ENCODE data around the gene DRG2.
A peak's percentile ranks its signal among the peaks of the same experiment; 100 is the strongest.

DRG2 gene

DNA sequence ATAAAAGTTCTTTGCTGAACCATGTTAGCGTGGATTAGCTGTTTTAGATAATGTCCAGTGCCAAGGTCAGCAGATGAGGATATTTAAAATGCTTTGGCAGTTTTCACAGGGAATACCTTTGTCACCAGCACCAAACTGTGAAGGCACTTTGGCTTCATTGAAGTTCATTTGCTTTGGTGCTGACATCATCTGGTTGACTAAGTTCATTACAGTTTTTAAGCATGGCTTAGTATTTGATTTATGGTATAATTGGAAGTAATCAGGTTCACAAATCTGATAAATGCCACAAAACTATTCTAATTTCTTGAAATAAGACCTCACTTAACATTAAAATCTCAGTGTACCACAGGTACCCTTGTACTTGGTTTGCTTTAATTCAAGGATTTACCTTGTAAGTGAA is 44.3 kb upstream of the DRG2 start:
- FAIRE-seq (no peak), DNase-seq (ENCODE audit: insufficient read length, low spot score) (no peak)
- TF ChIP-seq POU2F2 (IDR thresholded peaks at IDR 0.05; ENCODE audit: low read depth, low read length) (no peak), POLR2A (IDR thresholded peaks at IDR 0.05; ENCODE audit: low read depth, low read length) (no peak), PAX5 (IDR thresholded peaks at IDR 0.05; ENCODE audit: insufficient read depth, low read length, severe bottlenecking) (no peak), TAF1 (IDR thresholded peaks at IDR 0.05; ENCODE audit: low read depth, low read length) (no peak), SPI1 (IDR thresholded peaks at IDR 0.05; ENCODE audit: low read depth, low read length) (no peak), POLR2AphosphoS5 (IDR thresholded peaks at IDR 0.05; ENCODE audit: low read depth, low read length) (no peak)

GRCh38 chr17:18044609-18045008 is 43.1 kb upstream of the DRG2 start:
- TF ChIP-seq POLR2AphosphoS5 (IDR thresholded peaks at IDR 0.05; ENCODE audit: low read depth, low read length) = no peak
- TF ChIP-seq PAX5 (IDR thresholded peaks at IDR 0.05; ENCODE audit: insufficient read depth, low read length, severe bottlenecking) = no peak
- no peak for TF ChIP-seq POLR2A (IDR thresholded peaks at IDR 0.05; ENCODE audit: low read depth, low read length)
- TF ChIP-seq SPI1 (IDR thresholded peaks at IDR 0.05; ENCODE audit: low read depth, low read length) = no peak
- no peak for TF ChIP-seq TAF1 (IDR thresholded peaks at IDR 0.05; ENCODE audit: low read depth, low read length)
- TF ChIP-seq POU2F2 (IDR thresholded peaks at IDR 0.05; ENCODE audit: low read depth, low read length) = no peak
- DNase-seq (ENCODE audit: insufficient read length, low spot score) = no peak
- FAIRE-seq = no peak

DNA sequence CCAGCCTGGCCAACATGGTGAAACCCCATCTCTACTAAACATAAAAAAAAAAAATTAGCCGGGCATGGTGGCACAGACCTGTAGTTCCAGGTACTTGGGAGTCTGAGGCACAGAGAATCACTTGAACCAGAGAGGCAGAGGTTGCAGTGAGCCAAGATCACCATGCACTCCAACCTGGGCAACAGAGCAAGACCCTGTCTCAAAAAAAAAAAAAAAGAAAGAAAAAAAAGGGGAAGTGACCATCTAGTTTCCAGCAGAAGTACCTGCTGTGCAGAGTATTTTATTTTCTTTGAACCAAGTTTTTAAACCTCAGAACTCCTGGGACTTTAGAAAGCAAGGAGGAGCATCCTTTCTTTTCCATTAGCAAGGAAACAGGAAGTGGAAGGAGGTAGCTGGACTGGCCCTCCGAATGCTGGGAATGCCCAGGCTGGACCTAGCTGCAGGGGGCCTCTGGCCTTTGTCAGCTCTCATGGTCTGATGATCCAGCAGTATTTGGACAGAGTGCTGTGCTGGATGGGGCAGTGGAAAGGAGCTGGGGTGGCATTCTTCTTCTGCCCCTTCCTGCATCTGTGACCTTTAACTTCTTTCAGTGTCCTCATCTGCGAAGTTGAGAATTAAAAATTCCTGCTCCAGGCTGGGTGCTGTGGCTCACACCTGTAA is 41.9 kb upstream of the DRG2 start:
- TF ChIP-seq TAF1 (IDR thresholded peaks at IDR 0.05; ENCODE audit: low read depth, low read length) (no peak), SPI1 (IDR thresholded peaks at IDR 0.05; ENCODE audit: low read depth, low read length) (peak; percentile 79)
- FAIRE-seq (no peak), DNase-seq (ENCODE audit: insufficient read length, low spot score) (no peak)

- FAIRE-seq = no peak
Measured at GRCh38 chr17:18055597-18055996, 32.2 kb upstream of the DRG2 start.

DNA sequence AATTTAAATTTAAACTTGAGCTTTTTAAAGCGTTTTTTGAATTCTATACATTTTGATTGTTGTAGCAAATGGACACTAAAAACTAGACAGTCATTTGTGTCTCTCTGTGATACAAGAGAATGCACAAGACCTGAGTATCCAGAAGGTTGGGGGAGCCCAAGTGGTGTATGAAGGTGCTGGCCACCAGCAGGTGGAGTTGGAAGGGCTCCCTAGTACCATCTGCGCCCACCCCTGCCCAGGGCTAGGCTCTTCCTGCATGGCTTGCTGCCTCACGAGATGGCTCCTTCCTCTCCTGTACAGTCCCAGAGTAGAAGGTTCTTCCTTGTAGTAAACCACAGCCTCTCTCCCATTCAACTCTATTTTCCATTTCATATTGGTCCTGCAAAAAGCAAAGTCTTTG is 31.5 kb upstream of the DRG2 start:
- DNase-seq (ENCODE audit: insufficient read length, low spot score) = no peak
- TF ChIP-seq POU2F2 (IDR thresholded peaks at IDR 0.05; ENCODE audit: low read depth, low read length) (no peak), SPI1 (IDR thresholded peaks at IDR 0.05; ENCODE audit: low read depth, low read length) (no peak), TAF1 (IDR thresholded peaks at IDR 0.05; ENCODE audit: low read depth, low read length) (no peak), POLR2AphosphoS5 (IDR thresholded peaks at IDR 0.05; ENCODE audit: low read depth, low read length) (no peak)
- no peak for FAIRE-seq

More at GRCh38 chr17:18055597-18055996, 32.2 kb upstream of the DRG2 start:
- DNase-seq (ENCODE audit: insufficient read length, low spot score) = no peak
- no peak for TF ChIP-seq PAX5 (IDR thresholded peaks at IDR 0.05; ENCODE audit: insufficient read depth, low read length, severe bottlenecking)
- no peak for TF ChIP-seq POLR2A (IDR thresholded peaks at IDR 0.05; ENCODE audit: low read depth, low read length)
- no peak for TF ChIP-seq SPI1 (IDR thresholded peaks at IDR 0.05; ENCODE audit: low read depth, low read length)
- no peak for TF ChIP-seq TAF1 (IDR thresholded peaks at IDR 0.05; ENCODE audit: low read depth, low read length)
- no peak for TF ChIP-seq POU2F2 (IDR thresholded peaks at IDR 0.05; ENCODE audit: low read depth, low read length)
- TF ChIP-seq POLR2AphosphoS5 (IDR thresholded peaks at IDR 0.05; ENCODE audit: low read depth, low read length) = no peak

- FAIRE-seq = no peak
- no peak for TF ChIP-seq SPI1 (IDR thresholded peaks at IDR 0.05; ENCODE audit: low read depth, low read length)
- no peak for TF ChIP-seq PAX5 (IDR thresholded peaks at IDR 0.05; ENCODE audit: insufficient read depth, low read length, severe bottlenecking)
- no peak for TF ChIP-seq POU2F2 (IDR thresholded peaks at IDR 0.05; ENCODE audit: low read depth, low read length)
- no peak for TF ChIP-seq TAF1 (IDR thresholded peaks at IDR 0.05; ENCODE audit: low read depth, low read length)
- no peak for TF ChIP-seq POLR2AphosphoS5 (IDR thresholded peaks at IDR 0.05; ENCODE audit: low read depth, low read length)
- TF ChIP-seq POLR2A (IDR thresholded peaks at IDR 0.05; ENCODE audit: low read depth, low read length) = no peak
Measured at GRCh38 chr17:18059283-18059682, 28.5 kb upstream of the DRG2 start.

GRCh38 chr17:18064053-18064452 is 23.7 kb upstream of the DRG2 start:
- DNase-seq (ENCODE audit: insufficient read length, low spot score) (no peak), FAIRE-seq (no peak)
- TF ChIP-seq POLR2A (IDR thresholded peaks at IDR 0.05; ENCODE audit: low read depth, low read length) = no peak

More at GRCh38 chr17:18059283-18059682, 28.5 kb upstream of the DRG2 start:
- DNase-seq (ENCODE audit: insufficient read length, low spot score) = no peak

DNA sequence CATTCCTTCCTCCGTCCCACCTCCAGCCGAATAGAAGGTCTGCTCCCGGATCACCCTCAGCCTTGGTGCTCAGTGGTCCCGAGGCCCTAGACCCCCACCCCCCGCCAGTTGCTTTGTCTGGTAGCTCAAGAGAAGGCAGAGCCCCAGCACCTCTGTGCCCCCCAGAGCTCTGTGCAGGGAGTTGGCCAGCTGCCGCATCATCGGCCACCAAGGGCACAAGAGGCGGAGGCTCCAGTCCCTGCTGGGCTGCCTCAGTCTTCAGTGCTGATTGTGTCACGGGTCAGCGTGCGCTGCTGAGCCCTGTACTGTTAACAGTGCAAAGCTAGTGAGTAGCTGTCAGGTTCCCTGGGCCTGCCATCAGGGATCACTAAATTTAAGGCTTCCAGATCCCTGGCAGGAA is 22.2 kb upstream of the DRG2 start:
- no peak for DNase-seq (ENCODE audit: insufficient read length, low spot score)
- FAIRE-seq = no peak
- TF ChIP-seq POLR2AphosphoS5 (IDR thresholded peaks at IDR 0.05; ENCODE audit: low read depth, low read length) (no peak), SPI1 (IDR thresholded peaks at IDR 0.05; ENCODE audit: low read depth, low read length) (no peak), POU2F2 (IDR thresholded peaks at IDR 0.05; ENCODE audit: low read depth, low read length) (no peak), POLR2A (IDR thresholded peaks at IDR 0.05; ENCODE audit: low read depth, low read length) (no peak), TAF1 (IDR thresholded peaks at IDR 0.05; ENCODE audit: low read depth, low read length) (no peak), PAX5 (IDR thresholded peaks at IDR 0.05; ENCODE audit: insufficient read depth, low read length, severe bottlenecking) (no peak)

DNA sequence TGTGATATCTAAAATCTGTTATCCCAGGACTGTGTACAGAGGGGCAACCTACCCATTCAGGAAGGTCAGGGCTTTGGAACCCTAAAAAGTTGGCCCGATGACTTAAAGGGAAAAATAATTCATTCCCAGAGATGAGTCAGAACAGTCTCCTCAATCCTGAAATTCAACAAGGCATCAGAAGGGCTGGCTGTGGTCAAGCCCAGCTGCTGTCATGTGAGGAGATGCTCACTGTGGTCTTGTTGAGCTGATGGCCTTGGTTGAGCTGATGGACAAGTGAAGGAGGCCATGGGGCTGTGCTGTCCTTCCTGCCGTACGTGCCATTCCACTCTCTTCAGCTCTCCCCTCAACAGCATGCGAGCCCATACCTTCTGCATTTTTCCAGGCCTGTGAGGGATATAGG is 20.9 kb upstream of the DRG2 start:
- TF ChIP-seq PAX5 (IDR thresholded peaks at IDR 0.05; ENCODE audit: insufficient read depth, low read length, severe bottlenecking) (no peak), TAF1 (IDR thresholded peaks at IDR 0.05; ENCODE audit: low read depth, low read length) (no peak)
- FAIRE-seq = no peak

DNA sequence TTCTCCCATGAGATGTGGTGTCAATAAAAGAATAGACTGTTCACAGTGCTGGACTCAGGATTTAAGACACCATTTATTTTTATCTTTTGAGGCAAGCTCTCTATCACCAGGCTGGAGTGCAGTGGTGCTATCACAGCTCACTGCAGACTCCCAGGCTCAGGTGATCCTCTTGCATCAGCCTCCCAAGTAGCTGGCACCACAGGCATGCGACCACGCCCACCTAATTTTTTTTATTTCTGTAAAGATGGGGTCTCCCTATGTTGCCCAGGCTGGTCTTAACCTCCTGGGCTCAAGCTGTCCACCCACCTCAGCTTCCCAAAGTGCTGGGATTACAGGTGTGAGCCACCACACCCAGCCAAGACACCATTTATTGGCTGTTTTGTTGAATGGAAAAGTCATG is 18.6 kb upstream of the DRG2 start:
- no peak for FAIRE-seq

More for the DNA sequence above, 20.9 kb upstream of the DRG2 start:
- no peak for DNase-seq (ENCODE audit: insufficient read length, low spot score)

More for the DNA sequence above, 18.6 kb upstream of the DRG2 start:
- DNase-seq (ENCODE audit: insufficient read length, low spot score) = no peak
- TF ChIP-seq POU2F2 (IDR thresholded peaks at IDR 0.05; ENCODE audit: low read depth, low read length) (no peak), POLR2A (IDR thresholded peaks at IDR 0.05; ENCODE audit: low read depth, low read length) (no peak), POLR2AphosphoS5 (IDR thresholded peaks at IDR 0.05; ENCODE audit: low read depth, low read length) (no peak), TAF1 (IDR thresholded peaks at IDR 0.05; ENCODE audit: low read depth, low read length) (no peak)

Measured in GM12891 (cell line).